Retinal pigment epithelial cell (primary cell): ENCODE results near the gene COL6A1.

ENCODE experiments used
- DNase-seq: peaks from one replicate; pipeline ENCODE4 v3.0.0-alpha.2; 2010; ENCODE audit warnings: low read depth
- H3K4me3 ChIP-seq: 2 replicates; pipeline ENCODE4 v1.5.1; 2011; ENCODE audit warnings: mild to moderate bottlenecking, low read length, control low read depth, moderate library complexity
- TF ChIP-seq, protein P1 (sequence below): conservative IDR thresholded peaks from 2 replicates; pipeline ENCODE4 v1.5.1; 2011; ENCODE audit warnings: low read depth, low read length, control low read depth, inconsistent platforms

COL6A1 gene

GRCh38 chr21:45997495-45998275 lies 16.1 kb downstream of the COL6A1 start:
- TF ChIP-seq, protein P1, sequence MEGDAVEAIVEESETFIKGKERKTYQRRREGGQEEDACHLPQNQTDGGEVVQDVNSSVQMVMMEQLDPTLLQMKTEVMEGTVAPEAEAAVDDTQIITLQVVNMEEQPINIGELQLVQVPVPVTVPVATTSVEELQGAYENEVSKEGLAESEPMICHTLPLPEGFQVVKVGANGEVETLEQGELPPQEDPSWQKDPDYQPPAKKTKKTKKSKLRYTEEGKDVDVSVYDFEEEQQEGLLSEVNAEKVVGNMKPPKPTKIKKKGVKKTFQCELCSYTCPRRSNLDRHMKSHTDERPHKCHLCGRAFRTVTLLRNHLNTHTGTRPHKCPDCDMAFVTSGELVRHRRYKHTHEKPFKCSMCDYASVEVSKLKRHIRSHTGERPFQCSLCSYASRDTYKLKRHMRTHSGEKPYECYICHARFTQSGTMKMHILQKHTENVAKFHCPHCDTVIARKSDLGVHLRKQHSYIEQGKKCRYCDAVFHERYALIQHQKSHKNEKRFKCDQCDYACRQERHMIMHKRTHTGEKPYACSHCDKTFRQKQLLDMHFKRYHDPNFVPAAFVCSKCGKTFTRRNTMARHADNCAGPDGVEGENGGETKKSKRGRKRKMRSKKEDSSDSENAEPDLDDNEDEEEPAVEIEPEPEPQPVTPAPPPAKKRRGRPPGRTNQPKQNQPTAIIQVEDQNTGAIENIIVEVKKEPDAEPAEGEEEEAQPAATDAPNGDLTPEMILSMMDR = no peak
- no peak for DNase-seq
- H3K4me3 ChIP-seq = no peak overlapping the region

DNA sequence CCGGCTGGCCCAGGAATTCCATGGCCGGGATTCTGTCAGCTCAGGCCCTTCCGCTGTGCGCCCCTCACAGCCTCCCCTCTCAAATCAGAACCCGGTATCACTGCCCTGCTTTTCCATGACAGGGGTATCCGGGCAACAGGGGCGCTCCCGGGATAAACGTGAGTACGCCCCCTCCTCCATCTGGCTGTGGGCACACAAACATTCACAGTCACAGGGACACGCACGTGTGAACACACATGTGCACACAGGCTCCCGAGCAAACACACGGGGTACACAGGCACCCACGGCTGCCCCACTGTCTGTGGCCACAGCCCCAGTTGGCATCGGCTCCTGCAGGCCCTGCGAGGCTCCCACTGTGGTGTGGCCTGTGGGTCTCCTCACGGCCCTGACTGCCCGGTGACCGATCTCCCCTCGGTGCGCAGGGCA lies 16.7 kb downstream of the COL6A1 start:
- no peak overlapping the region for H3K4me3 ChIP-seq
- DNase-seq = no peak
- TF ChIP-seq, protein P1 = no peak

- no peak for DNase-seq
- TF ChIP-seq, protein P1 = no peak
- no peak overlapping the region for H3K4me3 ChIP-seq
Measured at GRCh38 chr21:45998871-45999580, 17.5 kb downstream of the COL6A1 start.

- no peak overlapping the region for H3K4me3 ChIP-seq
- no peak for DNase-seq
- TF ChIP-seq, protein P1 = no peak
Measured at GRCh38 chr21:45999581-46000181, 18.1 kb downstream of the COL6A1 start.

DNA sequence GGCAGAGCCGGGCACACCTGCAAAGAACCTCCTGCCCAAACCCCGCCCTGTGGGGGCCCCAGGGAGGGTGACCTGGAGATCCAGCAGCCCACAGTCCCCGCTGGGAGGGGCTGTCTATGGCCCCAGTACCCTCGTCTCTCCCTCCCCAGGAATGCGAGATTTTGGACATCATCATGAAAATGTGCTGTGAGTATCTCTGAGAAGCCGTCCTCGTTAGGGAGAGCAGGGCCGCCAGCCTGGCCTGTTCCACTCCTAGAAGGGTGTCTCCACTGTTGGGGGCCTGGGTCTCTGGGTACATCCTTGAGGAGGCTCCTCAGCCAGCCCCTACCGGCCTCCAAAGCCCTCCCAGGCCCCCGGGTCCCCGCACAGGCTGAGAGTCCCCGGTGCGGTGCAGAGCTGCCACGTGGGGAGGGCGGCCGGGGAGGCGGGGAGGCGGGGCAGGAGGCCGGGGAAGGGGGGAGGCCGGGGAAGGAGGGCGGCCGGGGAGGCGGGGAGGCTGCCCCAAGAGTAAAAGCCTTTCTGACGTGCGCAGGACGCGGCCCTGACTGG lies 18.7 kb downstream of the COL6A1 start:
- TF ChIP-seq, protein P1 = no peak
- no peak overlapping the region for H3K4me3 ChIP-seq
- no peak for DNase-seq

GRCh38 chr21:46000731-46001641 lies 19.4 kb downstream of the COL6A1 start:
- DNase-seq = no peak
- TF ChIP-seq, protein P1 = no peak
- no peak overlapping the region for H3K4me3 ChIP-seq
